Activated CD4-positive, alpha-beta T cell treated with anti-CD3 and anti-CD28 coated beads, Interleukin-2, amount 10 ng/mL, durations not matched to agents 7 days and 5 days (primary cell): ENCODE results near the gene EPHB1. TPM values are rescaled to one million over a fixed set of nuclear protein-coding genes. Genes with fewer than 3 reads are reported as not detected.
"Not testable (repeated sequence)": the region's sequence is repeated elsewhere in the genome, so short reads cannot be mapped to it uniquely, and the experiment has no call there.

ENCODE experiments used
- CTCF ChIA-PET: fragments of 350-600 bp; sonication (Branson Sonifier 250); formaldehyde crosslinking; loops from one replicate; lab custom pipeline; 2021; ENCODE audit warnings: antibody characterized with exemption; lab: Charles Lee
- POLR2A ChIA-PET: fragments of 350-600 bp; sonication (Branson Sonifier 250); formaldehyde crosslinking; loops from one replicate; lab custom pipeline; 2021; ENCODE audit warnings: antibody characterized with exemption; lab: Charles Lee
- DNase-seq: peaks from one replicate; pipeline ENCODE4 v3.0.0-alpha.2; 2020
- H3K27ac Mint-ChIP-seq: one replicate; pipeline ENCODE4 v1.8.0; 2021; ENCODE audit warnings: mild to moderate bottlenecking, moderate library complexity, mixed read lengths
- H3K27me3 Mint-ChIP-seq: one replicate; pipeline ENCODE4 v1.8.0; 2021; ENCODE audit warnings: mixed read lengths
- H3K36me3 Mint-ChIP-seq: one replicate; pipeline ENCODE4 v1.8.0; 2021; ENCODE audit warnings: low read depth, mixed read lengths
- H3K4me1 Mint-ChIP-seq: one replicate; pipeline ENCODE4 v1.8.0; 2021; ENCODE audit warnings: mixed read lengths
- H3K4me3 Mint-ChIP-seq: one replicate; pipeline ENCODE4 v1.8.0; 2021; ENCODE audit warnings: mild to moderate bottlenecking, moderate library complexity, mixed read lengths
- H3K9me3 Mint-ChIP-seq: one replicate; pipeline ENCODE4 v1.8.0; 2021; ENCODE audit warnings: mixed read lengths
- total RNA-seq, 2 experiments: library from RNA; stranded (reverse); gene quantifications; one replicate each; pipeline ENCODE4 v1.2.3, GENCODE V29; 2021

The EPHB1 gene
- total RNA-seq, 2 experiments from 2014 or later, result 1.2 to 1.8 TPM

GRCh38 chr3:135226057-135226456, 431.0 kb downstream of the EPHB1 start:
- no peak overlapping the region for H3K27ac Mint-ChIP-seq
- ChIA-PET CTCF (no interaction called here), POLR2A (interaction anchor here (0.6 kb wide), 1 partner anchor 914 kb away, joined by 9 read pairs; no protein-coding TSS in a partner anchor)
- H3K36me3 Mint-ChIP-seq, result no peaks in the 10 kb centered on the region
- H3K4me1 Mint-ChIP-seq, result no peaks in the 10 kb centered on the region
- no peaks in the 10 kb centered on the region for H3K27me3 Mint-ChIP-seq
- H3K9me3 Mint-ChIP-seq, result no peaks in the 10 kb centered on the region
- no peak for DNase-seq
- no peak overlapping the region for H3K4me3 Mint-ChIP-seq

- H3K4me3 Mint-ChIP-seq, result no peak overlapping the region
- no peaks in the 10 kb centered on the region for H3K9me3 Mint-ChIP-seq
- CTCF ChIA-PET, result no interaction called here
- no peaks in the 10 kb centered on the region for H3K27me3 Mint-ChIP-seq
- POLR2A ChIA-PET, result no interaction called here
- no peak overlapping the region for H3K27ac Mint-ChIP-seq
- no peak for DNase-seq
- no peaks in the 10 kb centered on the region for H3K36me3 Mint-ChIP-seq
- no peaks in the 10 kb centered on the region for H3K4me1 Mint-ChIP-seq
These were observed 433.1 kb downstream of the EPHB1 start for GRCh38 chr3:135228201-135228600.

- no peaks in the 10 kb centered on the region for H3K27me3 Mint-ChIP-seq
- CTCF ChIA-PET, result no interaction called here
- H3K4me1 Mint-ChIP-seq, result no peaks in the 10 kb centered on the region
- H3K9me3 Mint-ChIP-seq, result no peaks in the 10 kb centered on the region
- no peak overlapping the region for H3K4me3 Mint-ChIP-seq
- no peak for DNase-seq
- no peaks in the 10 kb centered on the region for H3K36me3 Mint-ChIP-seq
- no peak overlapping the region for H3K27ac Mint-ChIP-seq
- POLR2A ChIA-PET, result no interaction called here
These were observed 434.0 kb downstream of the EPHB1 start for GRCh38 chr3:135229018-135229495.

- H3K4me3 Mint-ChIP-seq, result no peak overlapping the region
- H3K27me3 Mint-ChIP-seq, result no peaks in the 10 kb centered on the region
- ChIA-PET POLR2A (no interaction called here), CTCF (no interaction called here)
- H3K4me1 Mint-ChIP-seq, result no peaks in the 10 kb centered on the region
- DNase-seq, result no peak
- H3K36me3 Mint-ChIP-seq, result no peaks in the 10 kb centered on the region
- no peak overlapping the region for H3K27ac Mint-ChIP-seq
- H3K9me3 Mint-ChIP-seq, result no peaks in the 10 kb centered on the region
These were observed 436.7 kb downstream of the EPHB1 start for GRCh38 chr3:135231737-135232136.

GRCh38 chr3:135232226-135232625, 437.2 kb downstream of the EPHB1 start:
- POLR2A ChIA-PET, result no interaction called here
- Mint-ChIP-seq H3K27ac (no peak overlapping the region), H3K9me3 (no peaks in the 10 kb centered on the region), H3K4me3 (no peak overlapping the region), H3K36me3 (no peaks in the 10 kb centered on the region), H3K4me1 (no peaks in the 10 kb centered on the region), H3K27me3 (no peaks in the 10 kb centered on the region)
- no peak for DNase-seq
- CTCF ChIA-PET, result no interaction called here

GRCh38 chr3:135233476-135233875, 438.4 kb downstream of the EPHB1 start:
- H3K36me3 Mint-ChIP-seq, H3K4me3 Mint-ChIP-seq, H3K27me3 Mint-ChIP-seq, H3K27ac Mint-ChIP-seq, DNase-seq, H3K9me3 Mint-ChIP-seq, CTCF ChIA-PET, POLR2A ChIA-PET, H3K4me1 Mint-ChIP-seq: not testable (repeated sequence)

- no peaks in the 10 kb centered on the region for H3K36me3 Mint-ChIP-seq
- no peaks in the 10 kb centered on the region for H3K4me1 Mint-ChIP-seq
- ChIA-PET POLR2A (no interaction called here), CTCF (no interaction called here)
- no peaks in the 10 kb centered on the region for H3K9me3 Mint-ChIP-seq
- DNase-seq, result no peak
- H3K27me3 Mint-ChIP-seq, result no peaks in the 10 kb centered on the region
- H3K4me3 Mint-ChIP-seq, result no peak overlapping the region
- no peak overlapping the region for H3K27ac Mint-ChIP-seq
These were observed 440.5 kb downstream of the EPHB1 start for GRCh38 chr3:135235541-135235940.

- Mint-ChIP-seq H3K4me1 (no peaks in the 10 kb centered on the region), H3K27me3 (no peaks in the 10 kb centered on the region), H3K27ac (no peak overlapping the region), H3K9me3 (no peaks in the 10 kb centered on the region), H3K4me3 (no peak overlapping the region), H3K36me3 (no peaks in the 10 kb centered on the region)
- CTCF ChIA-PET, result no interaction called here
- DNase-seq, result no peak
- POLR2A ChIA-PET, result interaction anchor here (0.7 kb wide), 1 partner anchor 73 kb away, joined by 3 read pairs; no protein-coding TSS in a partner anchor
These were observed 442.5 kb downstream of the EPHB1 start for GRCh38 chr3:135237371-135238143.

GRCh38 chr3:135238236-135238830, 443.3 kb downstream of the EPHB1 start:
- POLR2A ChIA-PET, result no interaction called here
- Mint-ChIP-seq H3K9me3 (no peaks in the 10 kb centered on the region), H3K4me3 (no peak overlapping the region), H3K36me3 (no peaks in the 10 kb centered on the region), H3K27me3 (no peaks in the 10 kb centered on the region), H3K4me1 (no peaks in the 10 kb centered on the region), H3K27ac (no peak overlapping the region)
- no peak for DNase-seq
- CTCF ChIA-PET, result no interaction called here

- H3K9me3 Mint-ChIP-seq, result no peaks in the 10 kb centered on the region
- no peak overlapping the region for H3K27ac Mint-ChIP-seq
- ChIA-PET POLR2A (no interaction called here), CTCF (no interaction called here)
- H3K4me1 Mint-ChIP-seq, result no peaks in the 10 kb centered on the region
- H3K27me3 Mint-ChIP-seq, result no peaks in the 10 kb centered on the region
- H3K4me3 Mint-ChIP-seq, result no peak overlapping the region
- no peak for DNase-seq
- H3K36me3 Mint-ChIP-seq, result no peaks in the 10 kb centered on the region
These were observed 444.0 kb downstream of the EPHB1 start for GRCh38 chr3:135238871-135239614.

- Mint-ChIP-seq H3K4me3 (no peak overlapping the region), H3K4me1 (no peaks in the 10 kb centered on the region), H3K36me3 (no peaks in the 10 kb centered on the region), H3K9me3 (no peaks in the 10 kb centered on the region), H3K27me3 (no peaks in the 10 kb centered on the region), H3K27ac (no peak overlapping the region)
- POLR2A ChIA-PET, result no interaction called here
- no peak for DNase-seq
- CTCF ChIA-PET, result no interaction called here
These were observed 444.5 kb downstream of the EPHB1 start for GRCh38 chr3:135239615-135239884.

- ChIA-PET POLR2A (no interaction called here), CTCF (no interaction called here)
- Mint-ChIP-seq H3K4me1 (no peaks in the 10 kb centered on the region), H3K27me3 (no peaks in the 10 kb centered on the region), H3K4me3 (no peak overlapping the region), H3K27ac (no peak overlapping the region), H3K9me3 (no peaks in the 10 kb centered on the region), H3K36me3 (no peaks in the 10 kb centered on the region)
- no peak for DNase-seq
These were observed 445.4 kb downstream of the EPHB1 start for GRCh38 chr3:135240426-135240825.

- no peaks in the 10 kb centered on the region for H3K4me1 Mint-ChIP-seq
- H3K9me3 Mint-ChIP-seq, result no peaks in the 10 kb centered on the region
- no peaks in the 10 kb centered on the region for H3K27me3 Mint-ChIP-seq
- CTCF ChIA-PET, result interaction anchor here (0.6 kb wide), 1 partner anchor 31 kb away, joined by 3 read pairs; no protein-coding TSS in a partner anchor
- POLR2A ChIA-PET, result no interaction called here
- H3K27ac Mint-ChIP-seq, result no peak overlapping the region
- no peaks in the 10 kb centered on the region for H3K36me3 Mint-ChIP-seq
- H3K4me3 Mint-ChIP-seq, result no peak overlapping the region
- no peak for DNase-seq
These were observed 447.2 kb downstream of the EPHB1 start for GRCh38 chr3:135242285-135242684.
